ENCODE results near the gene NUDC. TPM values are rescaled to one million over a fixed set of nuclear protein-coding genes. Genes with fewer than 3 reads are reported as not detected.
"Not testable (repeated sequence)": the region's sequence is repeated elsewhere in the genome, so short reads cannot be mapped to it uniquely, and the experiment has no call there.

NUDC gene
- polyA plus RNA-seq, 1 experiment, result 54.1 TPM

GRCh38 chr1:26978901-26979300, 57.4 kb downstream of the NUDC start:
- DNase-seq (ENCODE audit: low read depth, low spot score), result no peak
- Histone ChIP-seq H3K4me3 (ENCODE audit: low read depth, low read length) (no peak overlapping the region), H3K27ac (ENCODE audit: low read depth, low read length) (no peak overlapping the region), H3K9me3 (ENCODE audit: control insufficient read depth, insufficient read depth, low read length) (no peaks in the 10 kb centered on the region), H3K27me3 (ENCODE audit: control insufficient read depth, insufficient read depth, low read length) (no peaks in the 10 kb centered on the region)
- ChIA-PET CTCF (interaction anchor here (0.6 to 1.8 kb wide), 2 partner anchors 19 kb away, joined by 4 read pairs; no protein-coding TSS in a partner anchor), POLR2A (interaction anchor here (0.7 to 0.8 kb wide), 3 partner anchors 15 to 78 kb away, joined by 3 read pairs; partner anchors contain the start of gene TRNP1)
- TF ChIP-seq CTCF (IDR thresholded peaks at IDR 0.05; ENCODE audit: low read depth, low read length), result no peak

DNA sequence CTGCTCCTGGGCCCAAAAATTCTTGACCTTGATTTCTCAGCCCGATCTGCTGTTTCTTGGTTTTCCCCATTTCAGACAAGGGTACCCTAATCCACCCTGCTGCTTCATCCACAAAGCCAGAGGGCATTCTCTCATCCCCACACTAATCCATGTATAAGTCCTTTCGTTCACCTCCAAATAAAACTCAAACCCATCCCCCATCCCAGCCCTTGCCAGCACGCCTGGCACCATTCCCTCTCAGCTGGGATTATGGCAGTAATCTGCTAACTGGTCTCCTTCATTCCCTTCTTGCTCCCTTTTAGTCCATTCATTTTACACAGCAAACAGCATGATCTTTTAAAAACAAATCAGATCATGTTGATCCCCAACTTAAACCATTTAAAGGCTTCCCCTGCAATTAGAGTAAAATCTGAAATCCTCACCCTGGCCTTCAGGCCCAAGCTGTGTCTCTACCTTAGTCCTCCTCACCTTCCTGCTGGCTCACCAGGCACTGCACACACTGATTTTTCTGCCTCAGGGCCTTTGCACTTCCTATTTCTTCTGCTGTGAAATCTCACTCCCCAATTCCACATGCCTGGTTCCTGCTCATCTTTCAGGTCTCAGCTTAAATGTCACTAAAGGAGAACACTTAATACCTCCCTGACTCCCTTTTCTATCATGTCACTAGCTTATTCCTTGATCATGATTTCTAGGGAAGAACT, 59.8 kb downstream of the NUDC start:
- DNase-seq (ENCODE audit: low read depth, low spot score), result no peak
- Histone ChIP-seq H3K27ac (ENCODE audit: low read depth, low read length) (no peak overlapping the region), H3K27me3 (ENCODE audit: control insufficient read depth, insufficient read depth, low read length) (no peaks in the 10 kb centered on the region), H3K9me3 (ENCODE audit: control insufficient read depth, insufficient read depth, low read length) (no peaks in the 10 kb centered on the region), H3K4me3 (ENCODE audit: low read depth, low read length) (no peak overlapping the region)
- ChIA-PET POLR2A (no interaction called here), CTCF (interaction anchor here (0.7 to 1.2 kb wide), 3 partner anchors 13 to 17 kb away, joined by 3 to 4 read pairs (median 3); no protein-coding TSS in a partner anchor)
- TF ChIP-seq CTCF (IDR thresholded peaks at IDR 0.05; ENCODE audit: low read depth, low read length), result no peak

DNA sequence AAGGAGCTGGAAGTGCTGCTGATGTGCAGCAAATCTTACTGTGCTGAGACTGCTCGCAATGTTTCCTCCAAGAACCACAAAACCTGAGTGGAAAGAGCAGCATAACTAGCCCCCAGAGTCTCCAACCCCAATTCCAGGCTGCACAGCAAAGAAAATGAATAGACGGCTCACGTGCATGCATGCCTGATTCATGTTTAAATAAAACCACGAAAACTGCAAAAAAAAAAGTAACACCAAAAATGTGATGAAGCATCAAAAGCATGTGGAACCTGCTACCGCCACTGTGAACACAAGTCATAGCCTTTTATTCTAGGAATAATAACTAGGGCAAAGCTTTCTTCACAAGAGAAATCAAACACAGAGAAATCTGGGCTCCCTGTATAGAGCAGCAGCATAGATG, 62.3 kb downstream of the NUDC start:
- Histone ChIP-seq H3K9me3 (ENCODE audit: control insufficient read depth, insufficient read depth, low read length) (no peaks in the 10 kb centered on the region), H3K27ac (ENCODE audit: low read depth, low read length) (no peak overlapping the region), H3K4me3 (ENCODE audit: low read depth, low read length) (no peak overlapping the region), H3K27me3 (ENCODE audit: control insufficient read depth, insufficient read depth, low read length) (no peaks in the 10 kb centered on the region)
- ChIA-PET CTCF (no interaction called here), POLR2A (no interaction called here)
- DNase-seq (ENCODE audit: low read depth, low spot score), result no peak
- no peak for TF ChIP-seq CTCF (IDR thresholded peaks at IDR 0.05; ENCODE audit: low read depth, low read length)

DNA sequence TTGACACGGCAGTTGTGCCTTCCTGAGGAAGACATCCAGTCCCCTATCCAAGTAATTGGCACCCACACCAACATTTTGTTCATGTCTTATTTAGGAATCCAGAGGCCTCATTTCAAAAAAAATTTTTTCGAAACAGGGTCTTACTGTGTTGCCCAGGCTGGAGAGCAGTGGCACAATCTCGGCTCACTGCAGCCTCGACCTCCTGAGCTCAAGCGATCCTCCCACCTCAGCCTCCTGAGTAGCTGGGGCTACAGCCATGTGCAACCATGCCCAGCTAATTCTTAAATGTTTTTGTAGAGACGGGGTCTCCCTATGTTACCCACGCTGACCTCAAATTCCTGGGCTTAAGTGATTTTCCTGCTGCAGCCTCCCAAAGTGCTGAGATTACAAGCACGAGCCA, 62.7 kb downstream of the NUDC start:
- H3K9me3 ChIP-seq (ENCODE audit: control insufficient read depth, insufficient read depth, low read length), result no peaks in the 10 kb centered on the region
- DNase-seq (ENCODE audit: low read depth, low spot score), result no peak
- H3K27me3 ChIP-seq (ENCODE audit: control insufficient read depth, insufficient read depth, low read length), result no peaks in the 10 kb centered on the region
- ChIA-PET CTCF (no interaction called here), POLR2A (no interaction called here)
- H3K4me3 ChIP-seq (ENCODE audit: low read depth, low read length), result no peak overlapping the region
- no peak for TF ChIP-seq CTCF (IDR thresholded peaks at IDR 0.05; ENCODE audit: low read depth, low read length)
- no peak overlapping the region for H3K27ac ChIP-seq (ENCODE audit: low read depth, low read length)

- no peak for DNase-seq (ENCODE audit: low read depth, low spot score)
- Histone ChIP-seq H3K9me3 (ENCODE audit: control insufficient read depth, insufficient read depth, low read length) (no peaks in the 10 kb centered on the region), H3K4me3 (ENCODE audit: low read depth, low read length) (no peak overlapping the region), H3K27ac (ENCODE audit: low read depth, low read length) (no peak overlapping the region), H3K27me3 (ENCODE audit: control insufficient read depth, insufficient read depth, low read length) (no peaks in the 10 kb centered on the region)
- CTCF ChIA-PET, result interaction anchor here (1.5 to 2.3 kb wide), 2 partner anchors 11 to 110 kb away, joined by 5 to 16 read pairs; no protein-coding TSS in a partner anchor
- TF ChIP-seq CTCF (IDR thresholded peaks at IDR 0.05; ENCODE audit: low read depth, low read length), result no peak
- POLR2A ChIA-PET, result interaction anchor here (0.5 kb wide), 1 partner anchor 60 kb away, joined by 3 read pairs; no protein-coding TSS in a partner anchor
These were observed 65.1 kb downstream of the NUDC start for GRCh38 chr1:26986658-26987057.

GRCh38 chr1:26989403-26990109, 68.0 kb downstream of the NUDC start:
- H3K27ac ChIP-seq (ENCODE audit: low read depth, low read length); H3K27me3 ChIP-seq (ENCODE audit: control insufficient read depth, insufficient read depth, low read length); H3K9me3 ChIP-seq (ENCODE audit: control insufficient read depth, insufficient read depth, low read length); H3K4me3 ChIP-seq (ENCODE audit: low read depth, low read length); DNase-seq (ENCODE audit: low read depth, low spot score): not testable (repeated sequence)
- CTCF ChIA-PET, result interaction anchor here (1.0 kb wide), 1 partner anchor 57 kb away, joined by 3 read pairs; no protein-coding TSS in a partner anchor
- POLR2A ChIA-PET, result interaction anchor here (0.7 kb wide), 1 partner anchor 26 kb away, joined by 3 read pairs; no protein-coding TSS in a partner anchor

All from AG04450 (cell line).